GM12891 (cell line): ENCODE data around the gene TEKT3.

Source experiments
- PAX5 ChIP-seq: IDR thresholded peaks from 2 replicates; pipeline ENCODE4 v1.6.1; 2011; ENCODE audit warnings: low read length, moderate library complexity, mild to moderate bottlenecking; ENCODE audit not compliant: insufficient read depth, severe bottlenecking
- POLR2A ChIP-seq: IDR thresholded peaks from 2 replicates; pipeline ENCODE4 v1.6.1; 2011; ENCODE audit warnings: low read depth, low read length, control low read depth
- POLR2AphosphoS5 ChIP-seq: IDR thresholded peaks from 2 replicates; pipeline ENCODE4 v1.6.1; 2011; ENCODE audit warnings: low read depth, low read length, control low read depth
- POU2F2 ChIP-seq: IDR thresholded peaks from 2 replicates; pipeline ENCODE4 v1.6.1; 2011; ENCODE audit warnings: low read depth, mild to moderate bottlenecking, control low read depth, low read length, moderate library complexity
- TAF1 ChIP-seq: IDR thresholded peaks from 2 replicates; pipeline ENCODE4 v1.6.1; 2011; ENCODE audit warnings: low read depth, low read length, control low read depth

- TF ChIP-seq POLR2A (no peak), POLR2AphosphoS5 (no peak), POU2F2 (no peak), TAF1 (no peak), PAX5 (no peak)
These were observed 32.2 kb downstream of the TEKT3 start for GRCh38 chr17:15309236-15309635.
